UCSD-AML1 (cell line): ENCODE data around the gene ATXN7.

Experiments used
- DNase-seq: peaks from one replicate; lab custom pipeline; 2025; ENCODE audit not compliant: unreplicated experiment; lab: John Stamatoyannopoulos, UW

The ATXN7 gene

GRCh38 chr3:63932509-63933212, 69.0 kb downstream of the ATXN7 start:
- DNase-seq = no peak

GRCh38 chr3:63933459-63933858, 69.8 kb downstream of the ATXN7 start:
- no peak for DNase-seq

GRCh38 chr3:63934041-63934866, 70.6 kb downstream of the ATXN7 start:
- no peak for DNase-seq

GRCh38 chr3:63936925-63937324, 73.3 kb downstream of the ATXN7 start:
- no peak for DNase-seq

- no peak for DNase-seq
Measured at GRCh38 chr3:63937661-63938651, 74.3 kb downstream of the ATXN7 start.

- no peak for DNase-seq
Measured at GRCh38 chr3:63940389-63940757, 76.7 kb downstream of the ATXN7 start.

GRCh38 chr3:63942528-63942927, 78.9 kb downstream of the ATXN7 start:
- DNase-seq = no peak

- DNase-seq = peak; percentile 18
Measured at GRCh38 chr3:63943678-63944077, 80.0 kb downstream of the ATXN7 start.

- DNase-seq = no peak
Measured at GRCh38 chr3:63945558-63946096, 82.0 kb downstream of the ATXN7 start.

GRCh38 chr3:63946753-63947152, 83.1 kb downstream of the ATXN7 start:
- DNase-seq = no peak

- no peak for DNase-seq
Measured at GRCh38 chr3:63947594-63947993, 83.9 kb downstream of the ATXN7 start.

GRCh38 chr3:63949005-63949404, 85.3 kb downstream of the ATXN7 start:
- DNase-seq = no peak

GRCh38 chr3:63950698-63951097, 87.0 kb downstream of the ATXN7 start:
- no peak for DNase-seq

- no peak for DNase-seq
Measured at GRCh38 chr3:63951492-63952247, 88.0 kb downstream of the ATXN7 start.

GRCh38 chr3:63952248-63952594, 88.6 kb downstream of the ATXN7 start:
- DNase-seq = no peak

- no peak for DNase-seq
Measured at GRCh38 chr3:63954182-63954581, 90.5 kb downstream of the ATXN7 start.

- no peak for DNase-seq
Measured at GRCh38 chr3:63955036-63955650, 91.5 kb downstream of the ATXN7 start.

- no peak for DNase-seq
Measured at GRCh38 chr3:63955830-63956545, 92.3 kb downstream of the ATXN7 start.

- no peak for DNase-seq
Measured at GRCh38 chr3:63959146-63959545, 95.5 kb downstream of the ATXN7 start.
